Measurements from ENCODE around the gene NT5DC4. TPM values are rescaled to one million over a fixed set of nuclear protein-coding genes. Genes with fewer than 3 reads are reported as not detected.

NT5DC4 gene
- total RNA-seq, 2 experiments from 2014 or later = not detected

Other genes with a start within 250 kb of the NT5DC4 start
- gene TTL, start 238.9 kb upstream of the NT5DC4 start, total RNA-seq = 10 to 100 TPM; 33.0 to 41.2 TPM
- 10 to 100 TPM; 33.7 to 54.9 TPM for gene POLR1B, start 178.6 kb upstream of the NT5DC4 start, total RNA-seq
- 10 to 100 TPM; 25.4 to 27.8 TPM for gene CHCHD5, start 136.4 kb upstream of the NT5DC4 start, total RNA-seq
- 100 to 1,000 TPM; 134 to 146 TPM for gene SLC20A1, start 75.1 kb upstream of the NT5DC4 start, total RNA-seq
- gene CKAP2L, start 43.6 kb downstream of the NT5DC4 start, total RNA-seq = 10 to 100 TPM; 62.2 to 68.8 TPM
- 1 to 10 TPM in 1 of 2 experiments, under 1 TPM in 1; 0.23 to 3.1 TPM for gene IL1A, start 63.5 kb downstream of the NT5DC4 start, total RNA-seq
- under 1 TPM in 1 of 2 experiments, not detected in 1; 0.14 TPM for gene IL1B, start 115.8 kb downstream of the NT5DC4 start, total RNA-seq
- gene IL37, start 190.1 kb downstream of the NT5DC4 start, total RNA-seq = not detected

Data from activated CD8-positive, alpha-beta memory T cell treated with anti-CD3 and anti-CD28 coated beads, Interleukin-2, amount 10 ng/mL, durations not matched to agents 7 days and 5 days (primary cell).